NB4 (cell line): ENCODE measurements around the gene MCTP2.

Source experiments
- CTCF ChIP-seq: IDR thresholded peaks from one replicate; pipeline ENCODE4 v1.5.1; 2012; ENCODE audit warnings: low read depth, low read length
- MYC ChIP-seq: IDR thresholded peaks from 2 replicates; pipeline ENCODE4 v1.6.1; 2011; ENCODE audit warnings: low read depth, low read length
- POLR2A ChIP-seq: IDR thresholded peaks from 2 replicates; pipeline ENCODE4 v1.6.1; 2011; ENCODE audit warnings: mild to moderate bottlenecking; ENCODE audit not compliant: insufficient read length; ENCODE audit errors: extremely low read depth

DNA sequence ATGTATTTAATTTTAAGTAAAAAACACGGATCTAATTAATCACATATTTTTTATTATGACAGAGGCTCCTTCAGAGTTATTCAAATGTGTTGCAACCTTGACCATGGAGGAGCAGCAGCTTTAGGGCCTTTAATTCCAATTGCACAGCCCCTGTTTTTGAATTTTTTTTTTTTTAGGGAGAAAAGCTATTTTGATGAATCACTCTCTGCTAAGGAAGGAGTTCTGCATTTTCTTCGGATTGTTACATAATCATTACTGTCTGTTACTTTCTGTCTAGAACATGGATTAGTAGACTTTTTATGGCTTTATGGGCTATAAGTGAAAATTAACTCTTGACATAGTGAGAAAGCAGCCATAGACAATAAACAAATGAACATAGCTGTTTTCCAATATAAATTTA lies 90.8 kb downstream of the MCTP2 start:
- no peak for TF ChIP-seq POLR2A
- no peak for TF ChIP-seq CTCF
- no peak for TF ChIP-seq MYC
